Activated CD4-positive, alpha-beta T cell treated with anti-CD3 and anti-CD28 coated beads, Interleukin-2, amount 50 U/mL, for 48 hours (primary cell): ENCODE measurements around the gene KLHL35.
"Not testable (repeated sequence)": the region's sequence is repeated elsewhere in the genome, so short reads cannot be mapped to it uniquely, and the experiment has no call there.

Source experiments
- DNase-seq, 2 experiments: peaks; one replicate each; pipeline ENCODE4 v3.0.0-alpha.2; 2020

KLHL35 gene

GRCh38 chr11:75387736-75388294 lies 45.2 kb downstream of the KLHL35 start:
- DNase-seq: no peak

DNA sequence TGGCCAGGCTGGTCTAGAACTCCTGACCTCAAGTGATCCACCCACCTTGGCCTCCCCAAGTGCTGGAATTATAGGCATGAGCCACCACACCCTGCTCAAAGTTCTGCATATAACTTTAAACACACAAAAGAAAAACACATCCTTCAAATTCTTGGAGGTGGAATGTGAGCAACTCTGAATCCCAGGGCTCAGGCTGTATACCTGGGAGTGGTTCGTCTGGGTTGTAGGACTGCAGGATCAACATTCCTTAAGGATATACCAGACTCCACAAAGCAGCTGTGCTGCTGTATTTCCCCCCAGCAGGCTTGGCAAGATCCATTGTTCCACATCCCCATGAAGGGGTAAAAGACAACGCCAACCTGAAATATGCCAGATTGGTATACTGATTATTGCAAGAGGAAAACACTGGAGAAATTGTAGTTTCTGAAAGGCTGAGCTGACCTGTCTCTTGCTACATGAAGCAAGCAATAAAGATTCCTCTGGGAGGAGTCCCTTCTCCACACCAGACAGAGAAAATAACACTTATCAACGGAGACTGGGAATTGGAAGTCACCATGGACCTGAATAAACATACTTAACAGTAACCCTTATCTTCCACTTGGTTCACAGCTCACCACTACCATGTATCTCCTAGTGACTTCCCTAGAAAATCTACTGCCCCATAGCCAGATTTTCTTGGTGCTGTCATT lies 45.9 kb downstream of the KLHL35 start:
- DNase-seq: no peak

GRCh38 chr11:75384438-75385080 lies 48.4 kb downstream of the KLHL35 start:
- DNase-seq: peak; percentile 74 to 81

DNA sequence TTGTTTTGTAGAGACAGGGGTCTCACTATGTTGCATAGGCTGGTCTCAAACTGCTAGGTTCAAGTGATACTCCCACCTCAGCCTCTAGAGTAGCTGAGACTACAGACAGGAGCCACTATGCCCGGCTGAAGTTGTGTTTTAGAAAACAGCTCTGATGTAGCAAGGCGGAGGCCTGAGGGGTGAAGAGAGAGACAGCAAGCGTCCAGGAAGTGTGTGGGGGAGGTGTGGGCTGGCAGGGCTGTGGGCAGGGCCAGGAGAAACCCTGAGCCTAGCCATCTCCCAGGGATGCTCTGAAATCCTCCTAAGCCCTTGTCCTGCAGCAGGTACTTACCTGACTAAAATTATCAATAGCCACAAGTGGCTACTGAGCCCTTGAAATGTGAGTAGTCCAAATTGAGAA lies 49.8 kb downstream of the KLHL35 start:
- DNase-seq: no peak

GRCh38 chr11:75380716-75381420 lies 52.1 kb downstream of the KLHL35 start:
- no peak for DNase-seq

DNA sequence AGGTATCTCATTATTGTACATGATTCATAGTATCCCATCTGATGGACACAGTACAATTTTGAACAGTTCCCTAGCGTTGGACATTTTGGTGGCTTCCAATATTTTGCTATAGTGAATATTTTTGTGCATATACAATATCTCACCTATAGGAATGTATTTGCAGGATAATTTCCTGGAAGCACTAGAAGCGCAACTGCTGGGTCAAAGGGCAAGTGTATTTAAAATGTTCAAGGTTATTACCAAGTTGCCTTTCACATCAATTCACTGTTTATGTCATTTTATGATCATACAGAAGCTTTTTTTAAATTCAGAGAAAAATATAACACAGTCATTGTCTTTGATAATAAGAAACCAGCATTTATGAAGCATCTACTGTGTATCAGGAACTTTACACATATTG lies 52.8 kb downstream of the KLHL35 start:
- no peak for DNase-seq

DNA sequence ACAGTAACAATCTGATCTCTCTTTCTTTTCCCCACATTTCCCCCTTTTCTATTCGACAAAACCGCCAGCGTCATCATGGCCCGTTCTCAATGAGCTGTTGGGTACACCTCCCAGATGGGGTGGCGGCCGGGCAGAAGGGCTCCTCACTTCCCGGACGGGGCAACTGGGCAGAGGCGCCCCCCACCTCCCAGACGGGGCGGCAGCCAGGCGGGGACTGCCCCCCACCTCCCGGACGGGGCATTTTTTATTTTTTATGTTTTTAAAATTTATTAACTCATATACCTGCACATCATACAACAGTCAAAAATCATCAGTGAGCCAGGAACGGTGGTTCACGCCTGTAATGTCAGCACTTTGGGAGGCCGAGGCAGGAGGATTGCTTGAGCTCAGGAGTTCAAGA lies 54.2 kb downstream of the KLHL35 start:
- not testable (repeated sequence) for DNase-seq

DNA sequence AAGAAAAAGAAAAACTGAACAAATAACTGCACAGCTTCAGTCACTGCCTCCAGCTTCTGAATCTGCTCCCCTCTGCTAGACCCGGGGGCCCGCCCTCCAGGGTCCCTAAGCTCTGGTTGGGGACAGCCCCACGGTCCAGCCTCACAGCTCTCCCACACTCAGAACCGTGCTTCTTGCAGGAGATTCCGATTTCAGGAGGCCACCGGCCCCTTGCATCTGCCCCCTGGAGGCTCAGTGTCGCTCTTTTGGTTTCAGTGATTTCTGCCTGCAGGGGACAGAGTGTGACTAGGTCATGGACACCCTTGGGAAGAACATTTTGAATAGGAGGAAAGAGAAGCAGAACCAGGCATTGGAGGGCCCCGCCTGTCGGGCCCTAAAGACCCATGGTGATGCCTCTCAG lies 56.8 kb downstream of the KLHL35 start:
- DNase-seq: no peak

- DNase-seq: no peak
These were observed 57.4 kb downstream of the KLHL35 start for GRCh38 chr11:75375626-75376025.

DNA sequence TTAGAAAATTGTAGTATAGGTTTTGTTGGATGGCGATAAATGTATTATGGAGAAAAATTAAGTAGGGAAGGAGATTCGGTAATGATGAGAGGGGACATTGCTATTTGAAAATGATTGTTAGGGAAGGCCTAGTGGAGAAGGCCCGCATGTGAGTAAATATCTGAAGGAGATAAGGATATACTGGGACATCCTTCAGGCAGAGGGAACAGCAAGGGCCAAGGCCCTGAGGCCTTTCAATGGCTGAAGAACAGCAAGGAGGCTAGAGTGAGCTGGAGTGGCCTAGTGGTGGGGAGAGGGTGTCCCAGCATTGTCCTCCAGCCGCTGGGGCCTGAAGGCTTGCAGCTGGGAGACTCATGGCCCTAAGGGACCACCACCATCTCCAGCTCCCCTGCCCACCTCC lies 58.4 kb downstream of the KLHL35 start:
- DNase-seq: no peak

DNA sequence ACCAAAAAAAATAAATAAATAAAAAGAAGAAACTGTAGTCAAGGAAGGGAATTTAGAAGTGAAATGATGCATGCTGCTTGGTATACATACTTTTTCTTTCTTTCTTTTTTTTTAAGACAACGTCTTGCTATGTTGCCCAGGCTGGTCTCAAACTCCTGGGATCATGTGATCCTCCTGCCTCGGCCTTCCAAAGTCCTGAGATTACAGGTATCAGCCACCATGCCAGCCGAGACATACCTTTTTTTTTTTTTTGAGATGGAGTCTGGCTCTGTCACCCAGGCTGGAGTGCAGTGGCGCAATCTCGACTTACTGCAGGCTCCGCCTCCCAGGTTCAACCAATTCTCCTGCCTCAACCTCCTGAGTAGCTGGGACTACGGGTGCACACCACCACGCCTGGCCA lies 59.8 kb downstream of the KLHL35 start:
- DNase-seq: no peak
